ENCODE results near the gene EHF.

EHF gene

GRCh38 chr11:34643311-34643710, 22.4 kb downstream of the EHF start:
- H3K36me3 Mint-ChIP-seq = no peaks in the 10 kb centered on the region
- peak overlapping the region; percentile 15 for H3K27ac Mint-ChIP-seq
- no peak overlapping the region for H3K4me3 Mint-ChIP-seq
- H3K27me3 Mint-ChIP-seq = peaks cover 14% of the 10 kb centered on the region
- H3K9me3 Mint-ChIP-seq = no peaks in the 10 kb centered on the region
- H3K4me1 Mint-ChIP-seq = no peaks in the 10 kb centered on the region

GRCh38 chr11:34643846-34644245, 23.0 kb downstream of the EHF start:
- H3K27me3 Mint-ChIP-seq = peaks cover 14% of the 10 kb centered on the region

GRCh38 chr11:34644669-34645406, 23.9 kb downstream of the EHF start:
- no peaks in the 10 kb centered on the region for H3K36me3 Mint-ChIP-seq
- H3K9me3 Mint-ChIP-seq = no peaks in the 10 kb centered on the region
- H3K4me3 Mint-ChIP-seq = no peak overlapping the region
- peaks cover 5% of the 10 kb centered on the region for H3K4me1 Mint-ChIP-seq
- peaks cover 14% of the 10 kb centered on the region for H3K27me3 Mint-ChIP-seq
- no peak overlapping the region for H3K27ac Mint-ChIP-seq

More at GRCh38 chr11:34643846-34644245, 23.0 kb downstream of the EHF start:
- H3K9me3 Mint-ChIP-seq = no peaks in the 10 kb centered on the region
- no peak overlapping the region for H3K27ac Mint-ChIP-seq
- no peak overlapping the region for H3K4me3 Mint-ChIP-seq
- H3K36me3 Mint-ChIP-seq = no peaks in the 10 kb centered on the region
- H3K4me1 Mint-ChIP-seq = no peaks in the 10 kb centered on the region

GRCh38 chr11:34646431-34646830, 25.5 kb downstream of the EHF start:
- Mint-ChIP-seq H3K4me1 (peaks cover 19% of the 10 kb centered on the region), H3K4me3 (no peak overlapping the region), H3K36me3 (no peaks in the 10 kb centered on the region), H3K9me3 (no peaks in the 10 kb centered on the region), H3K27ac (no peak overlapping the region), H3K27me3 (peaks cover 14% of the 10 kb centered on the region)

- Mint-ChIP-seq H3K4me3 (no peak overlapping the region), H3K9me3 (no peaks in the 10 kb centered on the region), H3K27me3 (peaks cover 15% of the 10 kb centered on the region), H3K4me1 (peaks cover 24% of the 10 kb centered on the region), H3K36me3 (no peaks in the 10 kb centered on the region), H3K27ac (no peak overlapping the region)
Measured at GRCh38 chr11:34647131-34647530, 26.2 kb downstream of the EHF start.

- Mint-ChIP-seq H3K36me3 (no peaks in the 10 kb centered on the region), H3K4me1 (peaks cover 28% of the 10 kb centered on the region), H3K9me3 (no peaks in the 10 kb centered on the region), H3K4me3 (no peak overlapping the region), H3K27ac (no peak overlapping the region), H3K27me3 (peaks cover 14% of the 10 kb centered on the region)
Measured at GRCh38 chr11:34647532-34647931, 26.6 kb downstream of the EHF start.

GRCh38 chr11:34648036-34648435, 27.1 kb downstream of the EHF start:
- no peak overlapping the region for H3K27ac Mint-ChIP-seq
- H3K27me3 Mint-ChIP-seq = peaks cover 10% of the 10 kb centered on the region
- peaks cover 33% of the 10 kb centered on the region for H3K4me1 Mint-ChIP-seq
- no peaks in the 10 kb centered on the region for H3K9me3 Mint-ChIP-seq
- H3K4me3 Mint-ChIP-seq = no peak overlapping the region
- H3K36me3 Mint-ChIP-seq = no peaks in the 10 kb centered on the region

- Mint-ChIP-seq H3K27me3 (peaks cover 16% of the 10 kb centered on the region), H3K36me3 (no peaks in the 10 kb centered on the region), H3K27ac (peak overlapping the region; percentile 43), H3K4me3 (no peak overlapping the region), H3K4me1 (peaks cover 42% of the 10 kb centered on the region), H3K9me3 (no peaks in the 10 kb centered on the region)
Measured at GRCh38 chr11:34649597-34649996, 28.7 kb downstream of the EHF start.

GRCh38 chr11:34650528-34650927, 29.6 kb downstream of the EHF start:
- Mint-ChIP-seq H3K9me3 (no peaks in the 10 kb centered on the region), H3K4me3 (peak overlapping the region; percentile 40), H3K4me1 (peaks cover 42% of the 10 kb centered on the region), H3K27me3 (peaks cover 13% of the 10 kb centered on the region), H3K36me3 (no peaks in the 10 kb centered on the region), H3K27ac (peak overlapping the region; percentile 3)

GRCh38 chr11:34651551-34651950, 30.7 kb downstream of the EHF start:
- peaks cover 15% of the 10 kb centered on the region for H3K27me3 Mint-ChIP-seq
- peak overlapping the region; percentile 47 for H3K4me3 Mint-ChIP-seq

GRCh38 chr11:34652191-34652973, 31.5 kb downstream of the EHF start:
- H3K4me3 Mint-ChIP-seq = no peak overlapping the region
- no peak overlapping the region for H3K27ac Mint-ChIP-seq
- H3K27me3 Mint-ChIP-seq = peaks cover 16% of the 10 kb centered on the region
- no peaks in the 10 kb centered on the region for H3K36me3 Mint-ChIP-seq
- peaks cover 42% of the 10 kb centered on the region for H3K4me1 Mint-ChIP-seq
- no peaks in the 10 kb centered on the region for H3K9me3 Mint-ChIP-seq

More at GRCh38 chr11:34651551-34651950, 30.7 kb downstream of the EHF start:
- peaks cover 42% of the 10 kb centered on the region for H3K4me1 Mint-ChIP-seq
- H3K27ac Mint-ChIP-seq = peak overlapping the region; percentile 8
- H3K36me3 Mint-ChIP-seq = no peaks in the 10 kb centered on the region
- no peaks in the 10 kb centered on the region for H3K9me3 Mint-ChIP-seq

GRCh38 chr11:34653031-34653430, 32.1 kb downstream of the EHF start:
- Mint-ChIP-seq H3K27ac (peak overlapping the region; percentile 69), H3K4me1 (peaks cover 42% of the 10 kb centered on the region), H3K4me3 (no peak overlapping the region), H3K9me3 (no peaks in the 10 kb centered on the region), H3K27me3 (peaks cover 16% of the 10 kb centered on the region), H3K36me3 (no peaks in the 10 kb centered on the region)

GRCh38 chr11:34653851-34654482, 33.1 kb downstream of the EHF start:
- no peaks in the 10 kb centered on the region for H3K9me3 Mint-ChIP-seq
- H3K27ac Mint-ChIP-seq = no peak overlapping the region
- H3K36me3 Mint-ChIP-seq = no peaks in the 10 kb centered on the region
- H3K4me1 Mint-ChIP-seq = peaks cover 42% of the 10 kb centered on the region
- H3K27me3 Mint-ChIP-seq = peaks cover 22% of the 10 kb centered on the region
- no peak overlapping the region for H3K4me3 Mint-ChIP-seq

- Mint-ChIP-seq H3K27me3 (peaks cover 22% of the 10 kb centered on the region), H3K27ac (no peak overlapping the region), H3K4me1 (peaks cover 38% of the 10 kb centered on the region), H3K9me3 (no peaks in the 10 kb centered on the region), H3K4me3 (no peak overlapping the region), H3K36me3 (no peaks in the 10 kb centered on the region)
Measured at GRCh38 chr11:34654483-34655334, 33.8 kb downstream of the EHF start.

- Mint-ChIP-seq H3K27me3 (peaks cover 22% of the 10 kb centered on the region), H3K9me3 (no peaks in the 10 kb centered on the region), H3K27ac (no peak overlapping the region), H3K36me3 (no peaks in the 10 kb centered on the region), H3K4me1 (peaks cover 31% of the 10 kb centered on the region), H3K4me3 (no peak overlapping the region)
Measured at GRCh38 chr11:34655335-34656008, 34.6 kb downstream of the EHF start.
